GM18867 (cell line): ENCODE measurements around the gene CA14.
"Not testable (repeated sequence)": the region's sequence is repeated elsewhere in the genome, so short reads cannot be mapped to it uniquely, and the experiment has no call there.

Source experiments
- ATAC-seq: cut with Tn5 transposase; IDR thresholded peaks from one replicate; pipeline ENCODE4 v1.9.1; 2021; ENCODE audit warnings: mild to moderate bottlenecking, moderate library complexity; ENCODE audit not compliant: unreplicated experiment

The CA14 gene

GRCh38 chr1:150257624-150258585, at the start of gene CA14:
Gene CA14, plus strand, starts transcription at chr1:150257774. Its CDS starts 355 bp downstream, at chr1:150258129.
- no peak for ATAC-seq

- ATAC-seq = not testable (repeated sequence)
Measured at GRCh38 chr1:150208460-150208859, 49.1 kb upstream of the CA14 start.

- ATAC-seq = no peak
Measured at GRCh38 chr1:150210091-150210490, 47.5 kb upstream of the CA14 start.

GRCh38 chr1:150210706-150211105, 46.9 kb upstream of the CA14 start:
- ATAC-seq = no peak

GRCh38 chr1:150212070-150212469, 45.5 kb upstream of the CA14 start:
- ATAC-seq = no peak

GRCh38 chr1:150213170-150214098, 44.1 kb upstream of the CA14 start:
- peak; percentile 93 for ATAC-seq

- not testable (repeated sequence) for ATAC-seq
Measured at GRCh38 chr1:150214099-150214756, 43.3 kb upstream of the CA14 start.

GRCh38 chr1:150215855-150216254, 41.7 kb upstream of the CA14 start:
- not testable (repeated sequence) for ATAC-seq

- ATAC-seq = no peak
Measured at GRCh38 chr1:150221552-150221951, 36.0 kb upstream of the CA14 start.

GRCh38 chr1:150224983-150225382, 32.6 kb upstream of the CA14 start:
- no peak for ATAC-seq

- ATAC-seq = no peak
Measured at GRCh38 chr1:150225546-150225945, 32.0 kb upstream of the CA14 start.

GRCh38 chr1:150226486-150226885, 31.1 kb upstream of the CA14 start:
- no peak for ATAC-seq

- ATAC-seq = no peak
Measured at GRCh38 chr1:150227228-150227627, 30.3 kb upstream of the CA14 start.

- not testable (repeated sequence) for ATAC-seq
Measured at GRCh38 chr1:150228246-150228645, 29.3 kb upstream of the CA14 start.

GRCh38 chr1:150232921-150233320, 24.7 kb upstream of the CA14 start:
- ATAC-seq = not testable (repeated sequence)

- ATAC-seq = no peak
Measured at GRCh38 chr1:150233359-150234308, 23.9 kb upstream of the CA14 start.

GRCh38 chr1:150234309-150234565, 23.3 kb upstream of the CA14 start:
- ATAC-seq = no peak

- ATAC-seq = peak; percentile 56
Measured at GRCh38 chr1:150234566-150235293, 22.8 kb upstream of the CA14 start.

GRCh38 chr1:150235294-150235851, 22.2 kb upstream of the CA14 start:
- ATAC-seq = no peak
